HG03196 (cell line): ENCODE data around the gene COX19.

ENCODE experiments used
- ATAC-seq: cut with Tn5 transposase; IDR thresholded peaks from one replicate; pipeline ENCODE4 v1.9.1; 2021; ENCODE audit not compliant: unreplicated experiment

COX19 gene

DNA sequence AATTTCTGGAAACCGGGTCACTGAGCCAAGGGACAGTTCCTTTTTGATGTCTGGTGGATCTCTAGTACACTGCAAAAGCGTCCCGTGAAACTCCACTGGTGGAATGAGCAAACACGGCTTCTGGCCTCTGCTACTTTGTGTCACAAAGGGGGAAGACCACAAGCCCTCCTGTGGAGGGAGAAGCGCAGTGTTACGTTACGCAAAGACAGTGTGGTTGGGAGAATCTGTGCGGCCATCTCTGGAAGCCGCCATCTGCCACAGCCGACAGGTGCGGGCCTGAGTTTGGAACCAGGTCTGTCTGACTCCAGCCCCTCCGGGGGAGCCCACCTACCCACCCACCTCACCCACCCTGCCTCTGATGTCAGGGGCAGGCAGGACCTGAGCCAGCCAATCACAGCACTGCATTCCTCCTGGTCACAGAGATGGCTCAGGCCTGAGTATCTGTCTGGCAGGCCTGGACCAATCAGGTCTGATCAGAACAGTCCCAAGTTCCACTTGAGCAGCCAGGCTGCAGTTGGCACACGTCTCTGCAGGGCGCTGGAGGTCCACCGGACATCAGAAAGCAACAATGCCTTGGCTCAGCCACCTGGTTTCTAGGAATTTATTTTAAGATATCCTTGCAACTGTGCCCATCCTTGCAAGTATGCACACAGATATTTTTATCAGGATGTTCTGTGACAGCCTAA lies 4.7 kb upstream of the COX19 start:
- ATAC-seq, result no peak

DNA sequence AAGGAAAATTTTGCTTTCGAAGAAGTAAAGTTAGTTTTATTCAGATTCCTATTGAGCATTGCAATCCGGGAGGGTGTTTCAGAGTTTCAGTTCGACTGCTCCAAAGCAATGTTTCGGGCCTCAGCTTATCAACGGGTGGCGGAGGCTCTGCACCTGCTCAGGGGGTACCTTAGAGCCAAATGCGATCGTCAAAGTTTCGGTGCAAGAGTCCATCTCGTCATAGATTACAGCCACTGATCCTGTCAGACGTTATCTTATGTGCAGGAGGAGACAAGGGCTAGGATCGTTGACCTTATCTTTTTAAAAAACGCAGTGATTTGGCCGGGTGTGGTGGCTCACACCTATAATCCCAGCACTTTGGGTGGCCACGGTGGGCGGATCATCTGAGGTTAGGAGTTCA lies 3.8 kb upstream of the COX19 start:
- ATAC-seq, result no peak

DNA sequence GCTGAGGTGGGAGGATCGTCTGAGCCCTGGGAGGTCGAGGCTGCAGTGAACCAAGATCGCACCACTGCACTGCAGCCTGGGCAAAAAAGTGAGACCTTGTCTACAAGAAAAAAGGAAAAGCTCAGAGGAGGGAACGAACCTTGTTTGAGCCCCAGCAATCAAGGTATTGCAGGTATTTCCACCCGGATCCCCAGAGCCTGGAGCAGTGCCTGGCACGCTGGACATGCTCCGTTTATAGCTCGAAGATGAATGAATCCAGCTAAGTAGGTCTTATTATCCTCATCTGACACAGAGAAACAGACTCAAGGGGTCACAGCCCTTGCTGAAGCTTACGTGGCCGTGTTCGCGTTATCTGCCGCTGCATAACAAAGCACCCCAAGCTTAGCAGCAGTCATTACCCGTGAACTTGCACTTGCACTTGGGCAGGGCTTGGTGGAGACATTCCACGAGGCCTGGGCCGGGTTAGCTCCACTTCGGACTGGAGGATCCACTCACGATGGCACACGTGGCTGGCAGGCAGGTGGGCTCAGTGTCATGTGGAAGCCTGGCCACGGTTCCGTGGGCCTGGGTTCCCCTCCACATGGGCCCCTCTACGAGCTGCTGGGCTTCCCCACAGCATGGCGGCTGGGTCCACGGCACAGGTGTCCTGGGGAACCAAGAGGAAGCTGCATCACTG lies 3.2 kb upstream of the COX19 start:
- ATAC-seq, result no peak

DNA sequence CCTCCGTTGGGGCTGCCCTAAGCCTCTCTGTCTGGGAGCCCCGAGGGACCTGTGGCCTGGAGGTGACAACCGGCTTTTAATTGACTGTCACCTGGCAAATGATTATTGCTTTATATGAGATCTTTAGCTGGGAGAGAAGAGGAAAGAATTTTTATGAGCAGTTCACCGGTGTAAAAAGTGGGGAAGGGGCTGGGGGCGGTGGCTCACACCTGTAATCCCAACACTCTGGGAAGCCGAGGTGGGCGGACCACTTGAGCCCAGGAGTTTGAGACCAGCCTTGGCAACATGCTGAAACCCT lies 2.6 kb upstream of the COX19 start:
- no peak for ATAC-seq

DNA sequence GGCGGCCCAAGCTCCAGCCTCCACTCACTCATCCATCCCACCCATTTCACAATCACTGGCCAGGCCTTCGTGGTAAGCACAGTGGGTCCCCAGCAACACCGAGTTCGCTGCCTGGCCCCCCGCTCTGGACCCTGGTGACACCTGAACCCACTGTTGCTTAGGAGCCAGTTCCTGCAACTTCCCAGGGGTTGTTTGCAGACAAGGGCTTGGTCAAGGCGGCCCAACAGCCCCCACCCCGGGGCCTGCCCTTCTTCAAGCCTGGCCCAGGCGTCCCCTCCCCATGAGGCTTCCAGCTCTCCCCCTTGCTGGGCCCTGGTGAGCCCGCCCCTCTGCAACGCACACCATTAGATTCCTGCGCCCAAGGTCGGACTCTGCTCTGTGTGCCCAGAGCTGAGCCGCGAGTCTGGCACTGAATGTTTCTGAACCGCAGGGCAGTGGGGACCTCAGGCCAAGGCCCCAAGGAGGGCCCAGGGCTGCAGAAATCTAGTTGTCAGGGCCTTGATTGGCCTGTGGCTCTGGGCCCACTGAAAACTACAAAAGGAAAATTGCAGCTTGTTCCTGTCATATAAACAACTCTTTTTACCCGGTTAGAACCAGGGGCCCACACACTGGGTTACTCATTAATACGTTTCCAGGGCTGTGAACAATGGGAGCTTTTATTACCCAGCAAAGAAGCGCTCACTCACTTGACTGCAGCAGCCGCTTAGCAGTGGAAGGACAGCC lies 2.1 kb upstream of the COX19 start:
- no peak for ATAC-seq

DNA sequence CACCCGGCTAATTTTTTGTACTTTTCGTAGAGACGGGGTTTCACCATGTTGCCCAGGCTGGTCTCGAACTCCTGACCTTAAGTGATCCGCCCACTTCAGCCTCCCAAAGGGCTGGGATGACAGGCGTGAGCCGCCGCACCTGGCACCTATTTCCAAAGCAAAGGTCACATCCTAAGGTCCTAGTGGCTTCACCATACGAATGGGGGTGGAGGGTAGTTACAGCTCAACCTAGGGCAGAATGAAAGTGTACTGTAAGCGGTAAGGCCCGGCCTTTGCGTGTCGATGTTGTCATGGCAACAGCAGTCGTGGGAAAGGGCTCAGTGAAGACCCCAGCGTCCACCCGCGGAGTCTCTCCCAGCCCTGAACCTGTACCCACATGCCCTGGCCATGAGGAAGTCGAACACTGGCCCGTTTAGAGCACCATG lies 1.6 kb upstream of the COX19 start:
- no peak for ATAC-seq

DNA sequence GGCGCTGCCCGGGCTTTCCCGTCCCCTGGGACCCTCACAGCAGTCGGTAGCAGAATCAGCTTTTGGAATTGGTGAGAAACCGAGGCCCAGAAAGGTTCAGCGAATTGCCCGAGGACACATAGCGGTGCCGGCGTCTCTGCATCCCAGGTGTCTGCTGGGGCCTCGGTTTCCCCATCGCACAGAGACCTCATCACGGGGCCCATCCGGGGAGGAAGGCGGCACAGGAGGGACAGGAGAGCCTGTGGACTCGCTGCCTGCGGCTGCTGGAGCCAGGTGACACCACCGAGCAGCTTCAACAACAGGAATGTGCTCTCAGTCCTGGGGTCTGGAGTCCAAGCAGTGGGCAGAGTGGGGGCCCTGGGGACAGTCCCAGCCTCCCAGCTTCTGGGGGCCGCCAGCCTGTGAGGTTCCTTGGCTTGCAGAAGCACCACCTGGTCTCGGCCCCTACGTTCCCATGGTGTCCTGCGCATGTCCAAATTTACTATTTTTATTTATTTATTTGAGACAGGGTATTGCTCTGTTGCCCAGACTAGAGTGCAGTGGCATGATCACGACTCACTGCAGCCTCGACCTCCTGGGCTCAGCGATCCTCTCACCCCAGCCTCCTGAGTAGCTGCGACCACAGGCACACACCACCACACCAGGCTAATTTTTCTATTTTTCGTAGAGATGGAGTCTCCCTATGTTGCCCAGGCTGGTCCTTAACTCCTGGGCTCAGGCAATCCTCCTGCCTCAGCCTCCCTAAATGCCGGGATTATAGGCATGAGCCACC lies 539 bp upstream of the COX19 start:
- no peak for ATAC-seq

DNA sequence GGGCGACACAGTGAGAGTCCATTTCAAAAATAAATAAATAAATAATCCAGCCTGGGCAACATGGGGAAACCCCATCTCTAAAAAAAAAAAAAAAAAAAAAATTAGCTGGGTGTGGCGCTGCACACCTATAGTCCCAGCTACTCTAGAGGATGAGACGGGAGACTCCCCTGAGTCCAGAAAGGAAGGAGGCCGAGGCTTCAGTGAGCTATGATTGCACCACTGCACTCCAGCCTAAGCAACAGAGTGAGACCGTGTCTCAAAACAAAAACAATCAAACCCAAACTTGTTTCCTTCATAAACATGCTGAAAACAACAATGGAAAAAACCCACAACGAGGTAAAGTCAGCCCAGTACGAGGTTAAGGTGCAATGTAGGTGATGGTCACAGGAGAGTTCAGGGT lies 1.2 kb downstream of the COX19 start:
- ATAC-seq, result no peak

DNA sequence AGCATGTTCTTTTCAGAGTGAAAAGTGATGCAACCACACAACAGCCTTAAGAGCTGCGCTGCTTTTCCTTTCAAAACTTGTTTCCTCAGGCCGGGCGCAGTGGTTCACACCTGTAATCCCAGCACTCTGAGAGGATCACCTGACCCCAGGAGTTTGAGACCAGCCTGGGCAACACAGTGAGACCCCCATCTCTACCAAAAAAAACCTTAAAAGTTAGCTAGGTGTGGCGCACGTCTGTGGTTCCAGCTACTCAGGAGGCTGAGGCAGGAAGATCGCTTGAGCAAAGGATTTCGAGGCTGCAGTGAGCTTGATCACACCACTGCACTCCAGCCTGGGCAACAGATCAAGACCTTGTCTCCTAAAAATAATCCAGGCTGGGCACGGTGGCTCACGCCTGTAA lies 2.0 kb downstream of the COX19 start:
- no peak for ATAC-seq

DNA sequence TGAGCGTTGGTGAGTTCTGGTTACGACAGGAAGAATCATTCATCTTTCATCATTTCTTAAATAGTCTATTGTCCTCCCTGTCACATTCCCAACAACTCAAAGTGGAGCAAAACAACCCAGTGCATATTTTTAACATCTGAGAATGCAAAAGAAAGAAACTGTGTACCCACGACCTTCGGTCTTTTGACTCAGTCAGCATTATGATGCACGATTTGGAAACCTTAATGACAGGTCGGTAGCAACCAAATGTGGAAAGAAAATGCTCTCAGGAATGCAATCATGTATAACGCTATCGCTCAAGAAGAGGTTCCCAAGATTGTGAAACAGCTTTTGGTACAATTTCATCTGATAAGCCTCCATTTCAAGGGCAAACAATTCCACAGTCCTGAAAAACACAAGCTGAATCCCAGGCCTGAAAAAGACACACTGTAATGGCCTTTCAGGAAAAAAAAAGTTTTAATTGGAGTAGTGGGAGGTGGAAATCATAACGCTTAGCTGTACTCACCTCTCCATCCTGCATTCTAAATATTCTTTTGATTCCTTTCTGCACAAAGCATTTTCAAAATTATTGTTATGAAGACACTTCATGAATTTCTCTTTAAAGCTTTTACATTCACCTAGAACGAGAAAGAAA lies 2.6 kb downstream of the COX19 start:
- ATAC-seq, result no peak

DNA sequence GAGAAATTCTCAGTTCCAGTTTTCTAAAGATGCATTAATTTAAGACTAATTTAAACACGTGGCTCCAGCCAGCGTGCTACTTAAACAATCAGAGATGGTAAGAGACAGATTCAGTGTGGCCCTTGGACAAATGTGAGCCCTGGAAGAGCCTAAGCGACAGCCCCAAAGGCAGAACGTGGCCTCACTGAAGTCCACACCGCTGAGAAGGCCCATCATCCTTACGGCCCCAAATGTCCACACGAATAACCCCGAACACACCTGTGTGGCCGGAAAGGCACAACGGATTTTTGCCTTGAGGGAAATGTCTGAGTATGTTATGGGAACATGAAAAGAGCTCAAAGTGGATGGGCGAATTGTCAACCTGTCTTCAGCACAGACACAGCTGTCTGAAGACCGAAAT lies 3.2 kb downstream of the COX19 start:
- no peak for ATAC-seq

DNA sequence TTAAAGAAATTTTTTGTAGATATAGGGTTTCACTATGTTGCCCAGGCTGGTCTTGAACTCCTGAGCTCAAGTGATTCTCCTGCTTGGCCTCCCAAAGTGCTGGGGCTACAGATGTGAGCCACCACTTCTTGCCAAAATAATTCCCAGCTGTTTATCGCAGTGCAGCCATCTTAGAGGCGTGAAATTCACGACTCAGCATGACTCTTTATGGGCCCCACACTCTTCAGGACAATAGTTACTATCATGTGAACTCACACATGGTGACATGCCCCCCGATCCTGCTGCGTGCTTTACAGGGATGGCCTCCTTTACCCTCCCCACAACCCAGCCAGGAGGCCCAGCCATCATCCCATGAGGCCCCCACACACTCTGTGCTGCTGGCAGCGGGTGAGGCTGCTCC lies 4.6 kb downstream of the COX19 start:
- ATAC-seq, result no peak

DNA sequence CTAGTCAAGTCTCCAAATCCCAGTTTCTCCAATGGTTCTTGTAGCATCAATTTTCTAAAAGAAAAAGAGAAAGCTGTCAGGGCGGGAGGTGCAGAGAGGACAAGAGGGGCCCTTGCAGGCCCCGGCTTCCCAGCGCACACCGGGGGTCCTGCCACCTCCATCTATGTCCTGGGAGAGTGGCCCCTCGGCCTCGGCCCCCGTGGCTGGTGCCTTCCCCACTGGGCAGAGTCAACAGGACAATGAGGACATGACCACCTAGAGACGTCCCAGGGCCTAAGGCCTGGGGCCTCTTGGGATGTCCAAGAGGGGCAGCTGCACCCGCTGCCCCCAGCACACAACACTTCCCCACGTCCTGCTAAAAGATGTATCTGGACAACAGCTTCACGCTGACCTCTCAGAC lies 5.9 kb downstream of the COX19 start:
- ATAC-seq, result no peak

DNA sequence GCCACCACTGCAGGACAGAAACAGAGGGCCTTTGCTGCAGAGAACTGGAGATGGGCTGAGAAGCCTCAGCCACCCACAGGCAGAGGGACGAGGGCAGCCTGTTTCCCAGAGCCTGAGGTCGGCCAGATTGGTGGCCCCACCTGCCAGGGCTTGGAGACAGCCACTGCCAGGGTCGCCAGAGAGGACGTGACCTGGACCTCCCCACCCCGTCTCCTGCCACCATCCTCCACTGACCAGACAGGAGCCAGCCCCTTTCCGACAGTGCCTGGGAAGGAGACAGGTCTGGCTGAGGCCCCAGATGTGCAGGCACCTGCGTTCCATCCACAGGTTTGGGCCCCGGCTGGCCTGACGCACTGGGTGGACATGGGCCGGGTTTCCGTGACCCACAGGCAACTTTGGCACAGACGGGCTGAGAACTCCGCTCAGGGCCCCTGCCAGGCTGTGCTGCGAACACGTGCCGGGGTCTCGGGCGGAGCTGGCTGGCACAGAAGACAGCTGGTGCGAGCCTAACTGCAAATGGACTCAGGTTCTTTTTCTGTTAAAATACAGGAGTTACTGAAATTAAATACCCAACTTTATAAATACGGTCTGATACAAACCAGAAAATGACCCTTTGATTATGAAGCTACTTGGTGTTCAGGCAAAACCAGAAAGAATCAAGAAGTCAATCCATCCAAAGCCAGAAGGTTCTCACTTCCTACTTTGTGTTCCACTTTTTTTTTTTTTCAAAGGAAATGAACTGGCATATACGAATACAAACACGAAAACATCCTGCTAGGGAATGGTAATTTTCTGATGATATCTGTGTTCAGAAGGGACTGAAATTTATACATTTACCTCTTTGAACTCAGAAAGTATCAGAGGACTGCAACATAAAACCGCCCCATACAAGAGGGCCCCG lies 6.9 kb downstream of the COX19 start:
- ATAC-seq, result no peak

DNA sequence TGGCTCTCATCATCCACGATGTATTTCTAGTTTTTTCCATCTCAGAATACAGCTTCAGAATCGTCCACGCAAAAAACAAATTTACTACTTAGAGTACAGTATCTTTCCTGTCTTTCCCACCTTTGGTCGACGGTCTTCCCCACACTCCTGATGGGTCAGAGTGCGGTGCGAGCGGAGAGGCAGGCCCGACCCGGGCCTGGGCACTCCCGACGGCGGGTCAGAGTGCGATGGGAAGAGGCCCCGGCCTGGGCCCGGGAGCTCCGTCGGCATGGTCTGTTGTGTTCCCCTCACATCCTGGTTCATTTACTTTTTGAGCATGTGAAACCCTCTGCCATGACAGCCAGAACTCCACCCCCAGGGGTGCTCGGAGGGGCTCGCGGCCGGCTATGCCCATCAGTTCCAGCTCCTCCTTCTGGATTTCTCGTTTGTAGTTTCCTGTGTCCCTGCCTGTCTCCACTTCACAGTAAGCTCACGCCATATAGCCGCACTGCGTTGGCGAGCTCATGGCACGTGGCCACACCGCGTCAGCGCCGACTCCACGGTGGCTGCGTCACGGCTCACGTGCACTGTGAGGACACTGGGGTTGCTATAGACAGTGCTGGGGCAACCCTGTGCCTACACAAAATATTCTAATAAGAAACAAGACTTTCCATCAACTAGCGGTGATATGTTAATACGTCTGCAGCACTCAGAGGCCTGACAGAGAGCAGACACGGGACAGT lies 7.8 kb downstream of the COX19 start:
- ATAC-seq, result no peak

DNA sequence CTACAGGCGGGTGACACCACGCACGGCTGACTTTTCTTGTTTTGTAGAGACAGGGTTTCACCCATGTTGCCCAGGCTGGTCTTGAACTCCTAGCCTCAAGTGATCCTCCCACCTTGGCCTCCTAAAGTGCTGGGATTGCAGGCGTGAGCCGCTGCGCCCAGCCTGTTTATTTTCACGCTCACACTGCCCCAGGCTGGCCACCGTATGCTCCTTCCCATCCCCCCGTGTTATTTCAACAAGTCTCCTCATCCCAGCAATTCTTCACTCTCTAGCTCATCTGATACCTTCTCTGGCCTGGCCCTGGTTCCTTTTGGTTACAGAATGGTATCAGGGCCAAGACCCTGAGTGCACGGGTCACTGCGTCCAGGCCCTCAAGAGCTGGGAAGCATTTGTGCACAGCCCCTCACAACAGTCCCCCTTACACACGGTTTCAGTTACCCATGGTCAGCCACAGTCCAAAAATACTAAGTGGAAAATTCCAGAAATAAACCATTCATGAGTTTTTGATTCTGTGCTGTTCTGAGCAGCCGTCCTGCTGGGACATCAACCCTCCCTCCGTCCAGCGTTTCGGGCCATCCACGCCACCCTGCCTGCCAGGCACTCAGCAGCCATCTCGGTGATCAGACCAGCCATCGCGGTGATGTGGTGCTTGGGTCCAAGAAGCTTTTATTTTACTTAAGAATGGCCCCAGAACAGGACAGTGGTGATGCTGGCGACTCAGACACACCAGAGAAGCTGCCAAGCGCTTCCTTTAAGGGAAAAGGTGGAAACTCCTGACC lies 8.9 kb downstream of the COX19 start:
- no peak for ATAC-seq

DNA sequence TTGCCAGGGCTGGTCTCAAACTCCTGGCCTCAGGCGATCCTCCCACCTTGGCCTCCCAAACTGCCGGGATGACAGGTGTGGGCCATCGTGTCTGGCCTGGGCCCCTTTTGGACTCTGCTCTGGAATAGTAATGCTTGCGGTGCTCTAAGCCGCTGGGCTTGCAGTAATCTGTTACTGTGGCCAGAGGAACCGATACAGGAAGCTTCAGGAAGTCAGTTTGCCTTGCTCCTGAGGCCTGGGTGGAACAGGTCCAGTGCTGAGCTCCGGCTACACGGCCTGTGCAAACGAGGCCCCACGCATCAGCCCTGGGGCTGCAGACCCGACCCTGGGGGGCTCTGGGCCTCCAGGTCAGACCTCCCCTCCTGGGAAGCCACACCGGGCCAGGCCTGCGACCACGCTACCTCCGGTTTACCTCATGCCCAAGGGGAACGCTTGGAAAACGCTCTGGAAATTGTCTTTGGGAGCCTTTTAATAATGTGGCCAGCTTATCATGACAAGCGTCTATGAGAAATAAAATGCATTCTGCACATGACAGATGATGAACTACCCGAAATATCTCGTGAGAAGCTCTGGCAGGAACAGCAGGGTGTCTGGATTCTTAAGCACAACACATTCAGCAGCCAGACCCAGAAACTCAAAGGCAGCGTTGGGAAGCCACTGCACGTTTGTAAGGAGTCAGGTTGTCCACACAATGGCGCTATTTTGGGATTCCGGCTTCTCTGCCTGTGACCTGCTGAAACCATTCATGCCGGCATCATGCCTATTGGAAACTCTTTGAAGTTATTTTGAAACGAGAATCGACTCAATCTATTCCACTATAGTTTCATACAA lies 10.7 kb downstream of the COX19 start:
- ATAC-seq, result no peak
